Motor neuron (in vitro differentiated cells): ENCODE data around the gene PTPRH. TPM values are rescaled to one million over a fixed set of nuclear protein-coding genes. Genes with fewer than 3 reads are reported as not detected.
"Not testable (repeated sequence)": the region's sequence is repeated elsewhere in the genome, so short reads cannot be mapped to it uniquely, and the experiment has no call there.

Source experiments
- ATAC-seq, 8 experiments: fragments of 200-7000 bp; cut with Tn5 transposase; replicated peaks in 6 of 8; 2 replicates each; pipeline ENCODE4 v1.8.0; 2021; ENCODE audit warnings: mild to moderate bottlenecking in 8 of 8, moderate library complexity in 8 of 8
- H3K27ac ChIP-seq, 2 donors: fragments of 250-450 bp; sonication (Bioruptor Pico); 2 replicates each; pipeline ENCODE4 v1.9.0; 2021; ENCODE audit warnings: antibody characterized with exemption in 2 of 2, mild to moderate bottlenecking in 2 of 2, moderate library complexity in 1 of 2
- H3K4me1 ChIP-seq, 2 donors: fragments of 250-450 bp; sonication (Bioruptor Pico); replicated peaks in 1 of 2; 2 replicates each; pipeline ENCODE4 v1.6.1; 2021; ENCODE audit warnings: antibody characterized with exemption in 2 of 2, mild to moderate bottlenecking in 2 of 2, moderate library complexity in 1 of 2
- H3K4me3 ChIP-seq, 5 donors: fragments of 250-450 bp; sonication (Bioruptor Pico); 2 replicates each; pipeline ENCODE4 v1.9.0; 2021; ENCODE audit warnings: antibody characterized with exemption in 5 of 5, mild to moderate bottlenecking in 5 of 5, moderate library complexity in 4 of 5
- WGBS, 10 experiments: fragments of 450-650 bp; shearing (Covaris generic); methylation state at CpG; one replicate each; pipeline ENCODE4 v1.0.0; 2022; 5-methylcytosine and 5-hydroxymethylcytosine counted together
- in situ Hi-C, 9 experiments: fragments of 400-800 bp; cut with MboI; loops; one replicate each; pipeline ENCODE4 v1.15.0; 2021; ENCODE audit warnings: low sequenced_read_pairs in 9 of 9, low pct_unique_long_range_greater_than_20kb in 2 of 9; ENCODE audit not compliant: unreplicated experiment in 9 of 9
- total RNA-seq, 8 experiments: library from RNA; unstranded; fragments of 300-600 nt; gene quantifications; 2 replicates each; pipeline versions ENCODE4 v1.2.3 to v1.2.4, GENCODE V29; 2022

The PTPRH gene
- total RNA-seq, 8 experiments from 2014 or later = 4.0 to 59.0 (median 18.1) TPM

- in situ Hi-C loops = no loop called here
- no peak overlapping the region for H3K4me3 ChIP-seq
- peak overlapping the region in 1 of 2 donors; percentile 67 for H3K27ac ChIP-seq
- peak; percentile 47 to 76 (median 68) for ATAC-seq
- 0 to 60% (median 31%) methylated on average over 2 to 5 of the region's 17 CpGs; no CpG with 5 or more reads in 2 of the 10 experiments for WGBS, 10 experiments
- H3K4me1 ChIP-seq = peaks cover 21 to 27% of the 10 kb centered on the region in 2 donors
Observed at GRCh38 chr19:55209693-55210472, 582 bp upstream of the PTPRH start.

GRCh38 chr19:55206664-55207500 lies 2.4 kb downstream of the PTPRH start:
- ATAC-seq = peak; percentile 74 to 95 (median 94)
- 0 to 70% (median 44%) methylated on average over 1 to 17 of the region's 29 CpGs; no CpG with 5 or more reads in 2 of the 10 experiments for WGBS, 10 experiments
- in situ Hi-C loops = no loop called here
- Histone ChIP-seq H3K4me3 (peak overlapping the region in 4 of 5 donors; percentile 11 to 46 (median 26)), H3K27ac (peak overlapping the region in 1 of 2 donors; percentile 46), H3K4me1 (peaks cover 18 to 22% of the 10 kb centered on the region in 2 donors)

GRCh38 chr19:55202199-55202598 lies 7.1 kb downstream of the PTPRH start:
- ATAC-seq, in situ Hi-C loops, H3K4me3 ChIP-seq, H3K27ac ChIP-seq, H3K4me1 ChIP-seq: not testable (repeated sequence)
- 10 to 80% methylated on average over 2 of the region's 10 CpGs; no CpG with 5 or more reads in 8 of the 10 experiments for WGBS, 10 experiments

- in situ Hi-C loops = no loop called here
- H3K4me3 ChIP-seq = no peak overlapping the region
- 42 to 94% (median 63%) methylated on average over 1 to 5 of the region's 5 CpGs; no CpG with 5 or more reads in 1 of the 10 experiments for WGBS, 10 experiments
- H3K4me1 ChIP-seq = no peaks in the 10 kb centered on the region
- H3K27ac ChIP-seq = no peak overlapping the region
- ATAC-seq = no peak
Observed at GRCh38 chr19:55199620-55200204, 9.6 kb downstream of the PTPRH start.

- Histone ChIP-seq H3K4me3 (no peak overlapping the region), H3K4me1 (no peaks in the 10 kb centered on the region), H3K27ac (no peak overlapping the region)
- WGBS, 10 experiments = 20 to 100% (median 61%) methylated on average over 1 to 5 of the region's 5 CpGs; no CpG with 5 or more reads in 5 of the 10 experiments
- ATAC-seq = peak in 1 of 8 experiments; percentile 28
- in situ Hi-C loops = no loop called here
Observed at GRCh38 chr19:55198651-55199050, 10.7 kb downstream of the PTPRH start.

GRCh38 chr19:55197528-55197927 lies 11.8 kb downstream of the PTPRH start:
- in situ Hi-C loops = no loop called here
- Histone ChIP-seq H3K4me3 (no peak overlapping the region), H3K4me1 (no peaks in the 10 kb centered on the region), H3K27ac (no peak overlapping the region)
- WGBS, 10 experiments = 33 to 80% (median 50%) methylated on average over 1 to 3 of the region's 4 CpGs; no CpG with 5 or more reads in 2 of the 10 experiments
- ATAC-seq = peak in 1 of 8 experiments; percentile 40

- ATAC-seq = peak in 1 of 8 experiments; percentile 54
- 60 to 100% (median 82%) methylated on average over 2 to 5 of the region's 10 CpGs; no CpG with 5 or more reads in 6 of the 10 experiments for WGBS, 10 experiments
- in situ Hi-C loops = no loop called here
- H3K4me1 ChIP-seq = no peaks in the 10 kb centered on the region
- no peak overlapping the region for H3K27ac ChIP-seq
- no peak overlapping the region for H3K4me3 ChIP-seq
Observed at GRCh38 chr19:55196803-55197202, 12.5 kb downstream of the PTPRH start.

- ATAC-seq = no peak
- H3K27ac ChIP-seq = no peak overlapping the region
- WGBS, 10 experiments = 50 to 90% (median 68%) methylated on average over 2 to 9 of the region's 12 CpGs; no CpG with 5 or more reads in 4 of the 10 experiments
- no peaks in the 10 kb centered on the region for H3K4me1 ChIP-seq
- no peak overlapping the region for H3K4me3 ChIP-seq
- in situ Hi-C loops = no loop called here
Observed at GRCh38 chr19:55193481-55193880, 15.8 kb downstream of the PTPRH start.

- Histone ChIP-seq H3K4me1 (no peaks in the 10 kb centered on the region), H3K4me3 (no peak overlapping the region), H3K27ac (no peak overlapping the region)
- in situ Hi-C loops = no loop called here
- 0 to 90% (median 40%) methylated on average over 2 to 8 of the region's 15 CpGs; no CpG with 5 or more reads in 3 of the 10 experiments for WGBS, 10 experiments
- ATAC-seq = peak in 6 of 8 experiments; percentile 37 to 99 (median 82)
Observed at GRCh38 chr19:55189403-55189835, 19.9 kb downstream of the PTPRH start.

GRCh38 chr19:55188625-55189024 lies 20.7 kb downstream of the PTPRH start:
- peaks cover 0 to 2% of the 10 kb centered on the region in 2 donors for H3K4me1 ChIP-seq
- ATAC-seq = peak in 2 of 8 experiments; percentile 9 to 11
- H3K27ac ChIP-seq = no peak overlapping the region
- WGBS, 10 experiments = 19 to 93% (median 60%) methylated on average over 2 to 5 of the region's 8 CpGs; no CpG with 5 or more reads in 4 of the 10 experiments
- in situ Hi-C loops = no loop called here
- no peak overlapping the region for H3K4me3 ChIP-seq

GRCh38 chr19:55186080-55186479 lies 23.2 kb downstream of the PTPRH start:
- Histone ChIP-seq H3K4me3 (no peak overlapping the region), H3K4me1 (peaks cover 0 to 6% of the 10 kb centered on the region in 2 donors), H3K27ac (no peak overlapping the region)
- in situ Hi-C loops = no loop called here
- ATAC-seq = no peak
- 51% methylated on average over 8 of the region's 12 CpGs; no CpG with 5 or more reads in 9 of the 10 experiments for WGBS, 10 experiments

GRCh38 chr19:55181740-55182139 lies 27.6 kb downstream of the PTPRH start:
- in situ Hi-C loops = no loop called here
- Histone ChIP-seq H3K4me1 (peaks cover 7 to 15% of the 10 kb centered on the region in 2 donors), H3K4me3 (no peak overlapping the region), H3K27ac (no peak overlapping the region)
- no peak for ATAC-seq
- WGBS, 10 experiments = 0 to 71% (median 40%) methylated on average over 1 to 5 of the region's 20 CpGs; no CpG with 5 or more reads in 7 of the 10 experiments
